Mesendoderm (in vitro differentiated cells): ENCODE data around the gene EGFR.

Source experiments
- DNase-seq: peaks from one replicate; pipeline ENCODE4 v3.0.0; 2013
- H2AK5ac ChIP-seq: 2 replicates; pipeline ENCODE4 v1.6.1; 2013; ENCODE audit warnings: low read length, inconsistent platforms
- H2BK120ac ChIP-seq: 2 replicates; pipeline ENCODE4 v1.6.1; 2013; ENCODE audit warnings: low read depth, mild to moderate bottlenecking, low read length, moderate library complexity, mixed read lengths
- H2BK15ac ChIP-seq: replicated peaks from 2 replicates; pipeline ENCODE4 v1.6.1; 2013; ENCODE audit warnings: low read depth, mild to moderate bottlenecking, moderate library complexity
- H2BK5ac ChIP-seq: 2 replicates; pipeline ENCODE4 v1.6.1; 2013; ENCODE audit warnings: low read length, inconsistent platforms
- H3K18ac ChIP-seq: 2 replicates; pipeline ENCODE4 v1.6.1; 2013; ENCODE audit warnings: mild to moderate bottlenecking, low read length, mixed read lengths
- H3K23ac ChIP-seq: one replicate; pipeline ENCODE4 v1.6.1; 2013; ENCODE audit warnings: low read length
- H3K27ac ChIP-seq: 2 replicates; pipeline ENCODE4 v1.5.1; 2013; ENCODE audit warnings: low read depth, mild to moderate bottlenecking, inconsistent platforms, low read length, moderate library complexity
- H3K27me3 ChIP-seq: 2 replicates; pipeline ENCODE4 v1.6.1; 2013; ENCODE audit warnings: low read length, control low read depth, mild to moderate bottlenecking, inconsistent platforms; ENCODE audit not compliant: insufficient read depth, poor library complexity
- H3K36me3 ChIP-seq: 2 replicates; pipeline ENCODE4 v1.6.1; 2013; ENCODE audit warnings: low read length, inconsistent platforms; ENCODE audit not compliant: control insufficient read depth, insufficient read depth
- H3K4ac ChIP-seq: one replicate; pipeline ENCODE4 v1.6.1; 2013; ENCODE audit warnings: low read depth, mild to moderate bottlenecking, low read length, moderate library complexity
- H3K4me1 ChIP-seq: 2 replicates; pipeline ENCODE4 v1.6.1; 2013; ENCODE audit warnings: low read depth, low read length, inconsistent platforms; ENCODE audit not compliant: control insufficient read depth
- H3K4me2 ChIP-seq: 2 replicates; pipeline ENCODE4 v1.6.1; 2013; ENCODE audit warnings: low read length
- H3K4me3 ChIP-seq: 2 replicates; pipeline ENCODE4 v1.5.1; 2013; ENCODE audit warnings: mild to moderate bottlenecking, low read length
- H3K56ac ChIP-seq: one replicate; pipeline ENCODE4 v1.6.1; 2013; ENCODE audit warnings: low read length
- H3K79me1 ChIP-seq: 2 replicates; pipeline ENCODE4 v1.6.1; 2013; ENCODE audit warnings: low read length, inconsistent platforms
- H3K79me2 ChIP-seq: 2 replicates; pipeline ENCODE4 v1.6.1; 2013; ENCODE audit warnings: mild to moderate bottlenecking, low read length; ENCODE audit not compliant: control insufficient read depth, insufficient read depth
- H3K9ac ChIP-seq: 2 replicates; pipeline ENCODE4 v1.6.1; 2013; ENCODE audit warnings: low read length, inconsistent platforms
- H4K5ac ChIP-seq: one replicate; pipeline ENCODE4 v1.6.1; 2013; ENCODE audit warnings: low read length
- H4K8ac ChIP-seq: one replicate; pipeline ENCODE4 v1.6.1; 2013; ENCODE audit warnings: low read depth, mild to moderate bottlenecking, control low read depth, low read length, moderate library complexity
- WGBS: extraction: QIAGEN DNeasy Blood & Tissue Kit; methylation state at CpG from one replicate; pipeline ENCODE4 v1.1.7; 2013; ENCODE audit warnings: low lambda C conversion rate, missing lambda C conversion rate; ENCODE audit not compliant: insufficient coverage; ENCODE audit errors: extremely low coverage; 5-methylcytosine and 5-hydroxymethylcytosine counted together

EGFR gene

GRCh38 chr7:55028011-55028410 lies 9.2 kb downstream of the EGFR start:
- Histone ChIP-seq H3K4ac (no peak overlapping the region), H2BK120ac (no peak overlapping the region), H2BK15ac (no peak overlapping the region), H2BK5ac (no peak overlapping the region), H3K79me2 (no peaks in the 10 kb centered on the region), H3K4me2 (no peak overlapping the region), H3K9ac (no peak overlapping the region), H3K79me1 (no peaks in the 10 kb centered on the region), H3K27ac (no peak overlapping the region), H3K4me1 (no peaks in the 10 kb centered on the region), H3K36me3 (no peaks in the 10 kb centered on the region), H3K18ac (no peak overlapping the region), H4K8ac (no peak overlapping the region), H4K5ac (no peak overlapping the region), H3K27me3 (no peaks in the 10 kb centered on the region), H3K4me3 (no peak overlapping the region), H3K23ac (no peak overlapping the region), H3K56ac (no peak overlapping the region), H2AK5ac (no peak overlapping the region)
- no peak for DNase-seq
- WGBS, result no CpG with 5 or more reads among the region's 3 CpGs

GRCh38 chr7:55030314-55030713 lies 11.5 kb downstream of the EGFR start:
- no peak overlapping the region for H3K9ac ChIP-seq
- H2BK5ac ChIP-seq, result no peak overlapping the region
- no peak overlapping the region for H3K23ac ChIP-seq
- DNase-seq, result no peak
- no peak overlapping the region for H3K4me2 ChIP-seq
- no peaks in the 10 kb centered on the region for H3K79me1 ChIP-seq
- H3K56ac ChIP-seq, result no peak overlapping the region
- H3K4me1 ChIP-seq, result no peaks in the 10 kb centered on the region
- H3K4ac ChIP-seq, result no peak overlapping the region
- no peak overlapping the region for H2BK120ac ChIP-seq
- WGBS, result no CpG with 5 or more reads among the region's 1 CpG
- H2AK5ac ChIP-seq, result no peak overlapping the region
- no peak overlapping the region for H3K27ac ChIP-seq
- H3K27me3 ChIP-seq, result no peaks in the 10 kb centered on the region
- H3K18ac ChIP-seq, result no peak overlapping the region
- H4K5ac ChIP-seq, result no peak overlapping the region
- H2BK15ac ChIP-seq, result no peak overlapping the region
- H3K4me3 ChIP-seq, result no peak overlapping the region
- no peaks in the 10 kb centered on the region for H3K36me3 ChIP-seq
- H3K79me2 ChIP-seq, result no peaks in the 10 kb centered on the region
- H4K8ac ChIP-seq, result no peak overlapping the region

GRCh38 chr7:55031075-55031474 lies 12.3 kb downstream of the EGFR start:
- WGBS, result no CpG with 5 or more reads among the region's 2 CpGs
- H3K4ac ChIP-seq, result no peak overlapping the region

GRCh38 chr7:55032069-55032699 lies 13.4 kb downstream of the EGFR start:
- Histone ChIP-seq H2BK15ac (no peak overlapping the region), H3K36me3 (no peaks in the 10 kb centered on the region), H2AK5ac (no peak overlapping the region), H3K27ac (no peak overlapping the region), H3K23ac (no peak overlapping the region), H3K18ac (no peak overlapping the region), H3K4me1 (no peaks in the 10 kb centered on the region), H4K8ac (no peak overlapping the region), H3K56ac (no peak overlapping the region), H3K27me3 (no peaks in the 10 kb centered on the region), H3K4me3 (no peak overlapping the region), H3K4ac (no peak overlapping the region), H3K79me2 (no peaks in the 10 kb centered on the region), H3K79me1 (no peaks in the 10 kb centered on the region), H3K4me2 (no peak overlapping the region), H3K9ac (no peak overlapping the region), H2BK120ac (no peak overlapping the region), H2BK5ac (no peak overlapping the region), H4K5ac (no peak overlapping the region)
- WGBS, result no CpG with 5 or more reads among the region's 9 CpGs
- DNase-seq, result no peak

More at GRCh38 chr7:55031075-55031474, 12.3 kb downstream of the EGFR start:
- no peak for DNase-seq
- Histone ChIP-seq H2BK15ac (no peak overlapping the region), H3K79me2 (no peaks in the 10 kb centered on the region), H4K5ac (no peak overlapping the region), H3K56ac (no peak overlapping the region), H4K8ac (no peak overlapping the region), H2BK120ac (no peak overlapping the region), H3K79me1 (no peaks in the 10 kb centered on the region), H3K4me1 (no peaks in the 10 kb centered on the region), H3K27ac (no peak overlapping the region), H3K4me3 (no peak overlapping the region), H3K36me3 (no peaks in the 10 kb centered on the region), H3K18ac (no peak overlapping the region), H3K9ac (no peak overlapping the region), H3K27me3 (no peaks in the 10 kb centered on the region), H2BK5ac (no peak overlapping the region), H3K4me2 (no peak overlapping the region), H3K23ac (no peak overlapping the region), H2AK5ac (no peak overlapping the region)

- Histone ChIP-seq H2BK15ac (no peak overlapping the region), H3K4me3 (no peak overlapping the region), H2AK5ac (no peak overlapping the region), H3K23ac (no peak overlapping the region), H4K5ac (no peak overlapping the region), H3K36me3 (no peaks in the 10 kb centered on the region), H2BK5ac (no peak overlapping the region), H3K9ac (no peak overlapping the region), H2BK120ac (no peak overlapping the region), H4K8ac (no peak overlapping the region), H3K79me1 (no peaks in the 10 kb centered on the region), H3K27ac (no peak overlapping the region), H3K79me2 (no peaks in the 10 kb centered on the region), H3K56ac (no peak overlapping the region), H3K27me3 (no peaks in the 10 kb centered on the region), H3K4me2 (no peak overlapping the region), H3K4me1 (no peaks in the 10 kb centered on the region), H3K4ac (no peak overlapping the region), H3K18ac (no peak overlapping the region)
- no peak for DNase-seq
- WGBS, result no CpG with 5 or more reads among the region's 10 CpGs
Measured at GRCh38 chr7:55033236-55033846, 14.5 kb downstream of the EGFR start.

GRCh38 chr7:55034776-55035175 lies 16.0 kb downstream of the EGFR start:
- H4K5ac ChIP-seq, result no peak overlapping the region
- H3K56ac ChIP-seq, result no peak overlapping the region
- H3K4me3 ChIP-seq, result no peak overlapping the region
- H3K18ac ChIP-seq, result no peak overlapping the region
- H2BK5ac ChIP-seq, result no peak overlapping the region
- no peak overlapping the region for H4K8ac ChIP-seq
- H3K27me3 ChIP-seq, result no peaks in the 10 kb centered on the region
- H2BK120ac ChIP-seq, result no peak overlapping the region
- H3K9ac ChIP-seq, result no peak overlapping the region
- H2AK5ac ChIP-seq, result no peak overlapping the region
- H3K4me1 ChIP-seq, result no peaks in the 10 kb centered on the region
- H3K4me2 ChIP-seq, result no peak overlapping the region
- H3K79me1 ChIP-seq, result no peaks in the 10 kb centered on the region
- no peaks in the 10 kb centered on the region for H3K79me2 ChIP-seq
- no peak overlapping the region for H3K27ac ChIP-seq
- H2BK15ac ChIP-seq, result no peak overlapping the region
- no peaks in the 10 kb centered on the region for H3K36me3 ChIP-seq
- H3K23ac ChIP-seq, result no peak overlapping the region
- no CpG with 5 or more reads among the region's 2 CpGs for WGBS
- no peak for DNase-seq
- no peak overlapping the region for H3K4ac ChIP-seq
